Measurements from ENCODE around the gene DGKI. TPM values are rescaled to one million over a fixed set of nuclear protein-coding genes. Genes with fewer than 3 reads are reported as not detected.

DGKI gene
- total and polyA plus RNA-seq, 7 donors, result under 0.01 to 0.56 (median 0.44) TPM; not detected in 2

GRCh38 chr7:137870078-137870477, 23.3 kb upstream of the DGKI start:
- H3K4me1 ChIP-seq, result peaks cover 11% of the 10 kb centered on the region
- ATAC-seq (no peak), DNase-seq (no peak)
- H3K27ac ChIP-seq, result peak overlapping the region; percentile 88
- H3K27me3 ChIP-seq (ENCODE audit: insufficient read depth in 3 of 3, low read length in 2 of 3), result no peaks in the 10 kb centered on the region
- 98 to 100% (median 100%) methylated on average over 1 of the region's 1 CpG for WGBS, 3 donors
- peaks cover 0 to 2% of the 10 kb centered on the region in 2 donors for H3K36me3 ChIP-seq (ENCODE audit: insufficient read depth in 1 of 2, low read depth in 1 of 2)
- intact Hi-C loops (cut with DNase I), result no loop called here
- peaks cover 6% of the 10 kb centered on the region for H3K9me3 ChIP-seq
- no peak for TF ChIP-seq CTCF (IDR thresholded peaks at IDR 0.05)
- H3K4me3 ChIP-seq, result no peak overlapping the region

- WGBS, 3 donors, result 95 to 98% (median 96%) methylated on average over 3 of the region's 3 CpGs
- intact Hi-C loops (cut with DNase I), result loop anchor here in 1 of 2 donors (5.0 kb wide), 1 partner anchor 33 kb away; no protein-coding TSS in a partner anchor
- Histone ChIP-seq H3K36me3 (ENCODE audit: insufficient read depth in 1 of 2, low read depth in 1 of 2) (peaks cover 0 to 8% of the 10 kb centered on the region in 2 donors), H3K4me3 (no peak overlapping the region), H3K9me3 (peaks cover 6% of the 10 kb centered on the region), H3K4me1 (peaks cover 8% of the 10 kb centered on the region), H3K27me3 (ENCODE audit: insufficient read depth in 3 of 3, low read length in 2 of 3) (no peaks in the 10 kb centered on the region), H3K27ac (peak overlapping the region; percentile 88)
- TF ChIP-seq CTCF (IDR thresholded peaks at IDR 0.05), result no peak
- DNase-seq, result no peak
- no peak for ATAC-seq
These were observed 22.5 kb upstream of the DGKI start for GRCh38 chr7:137869260-137869659.

GRCh38 chr7:137867289-137867688, 20.5 kb upstream of the DGKI start:
- Histone ChIP-seq H3K4me3 (no peak overlapping the region), H3K27me3 (ENCODE audit: insufficient read depth in 3 of 3, low read length in 2 of 3) (no peaks in the 10 kb centered on the region), H3K27ac (peak overlapping the region; percentile 47), H3K4me1 (peaks cover 8% of the 10 kb centered on the region), H3K36me3 (ENCODE audit: insufficient read depth in 1 of 2, low read depth in 1 of 2) (peaks cover 0 to 9% of the 10 kb centered on the region in 2 donors), H3K9me3 (peaks cover 6% of the 10 kb centered on the region)
- peak in 3 of 4 donors; percentile 16 to 56 (median 55) for ATAC-seq
- TF ChIP-seq CTCF (IDR thresholded peaks at IDR 0.05), result no peak
- intact Hi-C loops (cut with DNase I), result loop anchor here (2.0 to 5.0 kb wide), 2 partner anchors 32 to 35 kb away; no protein-coding TSS in a partner anchor
- 24 to 43% (median 32%) methylated on average over 3 of the region's 3 CpGs for WGBS, 3 donors
- no peak for DNase-seq

DNA sequence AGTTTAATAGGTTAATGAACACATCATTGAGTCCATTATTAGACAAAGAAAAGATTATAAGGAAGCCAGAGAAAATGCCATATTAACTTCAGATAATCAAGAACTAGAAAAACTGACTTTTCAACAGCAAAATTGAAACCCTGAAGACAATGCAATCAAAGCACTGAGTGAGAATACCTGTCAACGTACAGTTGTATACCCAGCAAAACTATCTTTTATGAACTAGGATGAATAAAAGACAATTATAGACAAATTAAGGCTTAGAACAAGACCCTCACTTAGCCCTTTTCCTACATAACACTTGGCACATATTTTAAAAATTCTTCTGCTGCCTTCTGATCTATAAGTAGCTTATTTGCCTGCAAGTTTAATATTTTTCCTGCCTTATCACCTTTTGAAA, 19.0 kb upstream of the DGKI start:
- Histone ChIP-seq H3K4me3 (no peak overlapping the region), H3K36me3 (ENCODE audit: insufficient read depth in 1 of 2, low read depth in 1 of 2) (peaks cover 0 to 13% of the 10 kb centered on the region in 2 donors), H3K9me3 (peaks cover 6% of the 10 kb centered on the region), H3K4me1 (peaks cover 2% of the 10 kb centered on the region), H3K27me3 (ENCODE audit: insufficient read depth in 3 of 3, low read length in 2 of 3) (no peaks in the 10 kb centered on the region), H3K27ac (no peak overlapping the region)
- 95 to 100% (median 99%) methylated on average over 1 of the region's 1 CpG for WGBS, 3 donors
- no peak for ATAC-seq
- DNase-seq, result no peak
- TF ChIP-seq CTCF (IDR thresholded peaks at IDR 0.05), result no peak
- intact Hi-C loops (cut with DNase I), result loop anchor here (2.0 to 5.0 kb wide), 2 partner anchors 33 to 37 kb away; no protein-coding TSS in a partner anchor

DNA sequence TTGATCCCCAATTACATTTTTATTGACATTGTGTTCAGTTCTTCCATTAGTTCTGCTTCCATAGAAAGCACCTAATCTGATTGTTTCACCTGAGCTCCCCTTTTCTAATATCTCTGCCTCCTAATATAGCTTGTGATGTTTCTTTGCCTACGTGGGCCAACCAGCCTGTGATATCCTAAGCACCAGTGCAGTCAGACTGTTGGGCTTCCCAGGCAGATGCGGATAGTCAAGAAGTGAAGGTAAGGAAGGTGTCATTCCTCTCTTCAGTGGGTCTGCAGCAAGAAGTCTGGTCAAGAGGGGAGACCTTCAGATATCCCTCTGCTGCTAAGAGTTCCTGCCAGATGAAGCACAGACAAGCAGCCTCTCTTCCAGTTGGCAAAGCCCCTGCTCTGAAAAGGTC, 16.2 kb upstream of the DGKI start:
- no peak for ATAC-seq
- intact Hi-C loops (cut with DNase I), result no loop called here
- no peak for TF ChIP-seq CTCF (IDR thresholded peaks at IDR 0.05)
- 91 to 95% (median 93%) methylated on average over 2 of the region's 2 CpGs for WGBS, 3 donors
- Histone ChIP-seq H3K27me3 (ENCODE audit: insufficient read depth in 3 of 3, low read length in 2 of 3) (no peaks in the 10 kb centered on the region), H3K4me1 (no peaks in the 10 kb centered on the region), H3K4me3 (no peak overlapping the region), H3K9me3 (peaks cover 6% of the 10 kb centered on the region), H3K27ac (no peak overlapping the region), H3K36me3 (ENCODE audit: insufficient read depth in 1 of 2, low read depth in 1 of 2) (peaks cover 0 to 13% of the 10 kb centered on the region in 2 donors)
- DNase-seq, result no peak
